Embryonic facial prominence (tissue), 1 donor: ENCODE results near the gene TIGIT.
"Not testable (repeated sequence)": the region's sequence is repeated elsewhere in the genome, so short reads cannot be mapped to it uniquely, and the experiment has no call there.

ENCODE experiments used
- DNase-seq: peaks from one replicate; pipeline ENCODE4 v3.0.0-alpha.2; 2016; ENCODE audit errors: extremely low spot score

TIGIT gene

DNA sequence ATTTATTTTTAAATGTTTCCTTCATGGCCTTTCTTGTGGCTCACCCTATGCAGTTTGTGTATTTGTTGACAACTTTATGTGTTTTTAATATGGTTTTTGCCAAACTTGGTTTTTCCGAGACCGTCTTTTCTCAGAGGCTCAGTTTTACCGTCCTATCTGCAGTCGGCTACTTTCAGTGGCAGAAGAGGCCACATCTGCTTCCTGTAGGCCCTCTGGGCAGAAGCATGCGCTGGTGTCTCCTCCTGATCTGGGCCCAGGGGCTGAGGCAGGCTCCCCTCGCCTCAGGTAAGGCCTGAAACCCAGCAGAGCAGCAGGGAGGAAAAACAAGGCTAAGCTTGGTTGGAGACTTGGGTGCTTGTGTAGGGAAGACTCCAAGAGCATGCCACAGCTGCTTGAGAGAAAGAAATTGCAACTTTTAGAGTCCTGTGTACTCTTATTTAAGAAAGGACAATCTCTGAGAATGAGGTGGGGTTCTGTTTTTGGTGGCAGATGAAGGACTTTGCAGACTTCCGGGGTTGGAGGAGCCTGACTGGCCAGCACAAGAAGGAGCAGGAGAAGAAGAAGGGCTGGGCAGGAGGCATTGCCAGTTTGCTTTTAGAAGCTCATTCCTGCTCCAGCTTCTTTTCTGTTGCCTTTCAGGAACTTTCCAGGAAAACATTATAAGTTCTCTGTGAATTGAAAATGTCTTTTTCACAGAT, at the start of gene TIGIT:
Gene TIGIT, plus strand, starts transcription at position 191 of the 698 bp plus-strand sequence. Its CDS starts 34 bp downstream, at position 225.
- no peak for DNase-seq

DNA sequence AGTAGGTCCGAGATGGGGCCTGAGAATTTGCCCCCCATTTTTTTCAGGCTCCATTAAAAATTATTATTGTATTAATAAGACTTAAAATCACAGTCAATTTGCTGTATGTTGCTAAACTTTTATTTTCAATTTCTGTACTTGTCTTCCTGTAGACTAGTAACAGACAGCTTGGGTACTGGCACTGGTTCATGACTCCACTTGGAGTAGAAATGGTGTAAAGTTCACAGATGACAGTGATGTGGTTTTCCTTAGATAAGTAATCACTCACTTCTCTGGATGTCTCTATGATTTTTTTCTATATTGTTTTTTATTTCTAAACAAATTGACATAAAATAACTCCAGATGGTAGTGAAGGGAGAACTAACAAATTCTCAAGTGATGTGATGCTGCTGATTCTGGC, 40.9 kb upstream of the TIGIT start:
- DNase-seq, result no peak

DNA sequence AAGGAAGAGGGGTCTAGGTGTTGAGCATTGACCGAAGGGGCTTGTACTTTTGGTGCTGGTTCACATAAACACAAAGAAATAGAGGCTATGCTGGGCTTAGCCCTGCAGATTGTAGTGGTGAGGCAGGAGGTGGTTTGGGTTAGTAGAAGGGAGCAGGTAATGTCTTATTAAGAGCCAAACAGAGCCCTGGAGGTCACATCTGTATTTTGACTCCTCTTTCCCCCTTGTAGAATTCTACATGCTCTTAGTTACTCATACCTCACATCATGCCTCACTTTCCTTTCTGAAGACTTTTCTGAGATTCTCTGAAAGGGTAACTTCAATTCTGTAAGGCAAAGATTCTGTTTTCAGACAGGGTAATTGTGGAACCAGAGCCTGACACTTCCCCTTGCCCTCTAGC, 40.3 kb upstream of the TIGIT start:
- DNase-seq, result no peak

DNA sequence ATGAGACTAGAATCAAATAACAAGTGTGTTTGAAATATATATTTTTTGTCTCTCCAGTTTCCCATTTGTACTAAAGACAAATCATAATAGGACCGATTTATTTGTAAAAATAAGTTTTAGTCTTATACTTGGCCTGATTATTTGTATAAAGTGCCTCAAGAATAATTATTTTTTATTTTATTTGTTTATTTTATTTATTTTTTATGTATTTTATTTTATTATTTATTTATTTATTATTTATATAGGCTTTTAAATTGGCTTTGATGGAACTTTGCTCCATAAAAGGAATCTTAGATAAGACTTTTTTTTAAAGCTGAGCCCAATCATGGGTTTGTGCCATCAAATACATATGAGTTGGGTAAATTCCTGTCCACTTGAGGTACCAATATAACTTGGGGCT, 34.3 kb upstream of the TIGIT start:
- no peak for DNase-seq

DNA sequence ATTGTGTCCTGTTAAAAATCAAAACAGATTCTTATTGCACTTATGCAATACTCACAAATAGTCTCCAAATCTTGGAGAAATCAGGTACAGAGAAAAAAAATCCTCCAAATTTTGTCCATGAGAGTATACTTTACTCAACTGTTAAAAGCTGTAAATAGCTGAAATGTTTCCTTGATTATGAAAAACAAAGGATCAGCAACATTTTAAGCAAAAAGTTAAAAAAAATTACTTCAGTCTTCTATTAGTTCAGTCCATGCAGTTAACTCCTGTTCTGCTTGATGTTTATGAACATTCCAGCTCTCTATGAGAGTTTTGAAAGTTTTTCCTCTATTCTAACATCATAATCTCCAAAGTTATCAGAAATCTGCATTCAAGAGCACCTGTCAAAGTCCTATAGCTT, 33.7 kb upstream of the TIGIT start:
- no peak for DNase-seq

DNA sequence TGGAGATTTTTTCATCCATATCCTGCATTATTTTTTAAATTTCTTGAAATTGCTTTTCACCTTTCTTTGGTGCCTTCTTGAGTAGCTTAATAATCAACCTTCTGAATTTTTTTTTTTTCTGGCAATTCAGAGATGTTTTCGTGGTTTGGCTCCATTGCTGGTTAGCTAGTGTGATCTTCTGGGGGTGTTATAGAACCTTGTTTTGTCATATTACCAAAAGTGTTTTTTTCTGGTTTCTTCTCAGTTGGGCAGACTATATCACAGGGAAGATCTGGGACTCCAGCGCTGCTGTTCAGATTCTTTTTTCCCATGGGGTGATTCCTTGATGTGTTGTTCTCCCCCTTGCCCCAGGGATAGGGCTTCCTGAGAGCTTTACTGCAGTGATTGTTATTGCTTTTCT, 23.8 kb upstream of the TIGIT start:
- DNase-seq, result no peak

DNA sequence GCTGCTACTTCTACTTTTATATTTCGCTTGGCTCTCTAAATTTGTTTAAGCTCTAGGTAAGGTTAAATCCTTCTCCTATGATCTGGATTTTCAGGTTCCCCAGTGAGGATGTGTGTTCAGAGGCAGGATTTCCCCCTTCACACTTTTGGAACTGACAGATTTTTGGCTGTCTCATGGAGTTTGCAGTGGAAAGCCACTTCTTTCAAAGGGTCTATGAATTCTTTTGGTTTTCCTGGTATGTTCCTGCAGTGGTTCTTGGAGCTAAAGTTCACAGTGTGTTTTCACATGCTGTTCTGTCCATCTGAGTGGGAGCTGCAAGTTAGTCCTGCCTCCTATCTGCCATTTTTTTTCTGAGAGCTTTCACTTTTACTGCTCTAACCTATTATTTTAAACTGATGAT, 21.6 kb upstream of the TIGIT start:
- no peak for DNase-seq

DNA sequence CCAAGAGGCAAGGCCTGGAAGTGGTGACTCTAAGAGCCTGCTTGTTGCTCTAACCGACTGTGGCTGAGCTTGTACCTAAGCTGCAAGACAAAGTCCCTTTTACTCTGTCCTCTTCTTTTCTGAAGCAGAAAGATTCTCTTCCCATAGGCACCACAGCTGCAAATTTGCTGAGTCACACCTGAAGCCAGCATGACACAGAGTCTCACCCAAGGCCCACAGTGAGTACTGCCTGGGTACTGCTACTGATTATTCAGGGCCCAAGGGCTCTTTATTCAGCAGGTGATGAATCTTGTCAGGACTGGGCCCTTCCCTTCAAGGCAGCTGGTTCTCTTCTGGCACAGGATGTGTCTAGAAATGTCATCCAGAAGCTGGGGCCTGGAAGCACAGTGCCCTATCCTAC, 18.9 kb upstream of the TIGIT start:
- no peak for DNase-seq

DNA sequence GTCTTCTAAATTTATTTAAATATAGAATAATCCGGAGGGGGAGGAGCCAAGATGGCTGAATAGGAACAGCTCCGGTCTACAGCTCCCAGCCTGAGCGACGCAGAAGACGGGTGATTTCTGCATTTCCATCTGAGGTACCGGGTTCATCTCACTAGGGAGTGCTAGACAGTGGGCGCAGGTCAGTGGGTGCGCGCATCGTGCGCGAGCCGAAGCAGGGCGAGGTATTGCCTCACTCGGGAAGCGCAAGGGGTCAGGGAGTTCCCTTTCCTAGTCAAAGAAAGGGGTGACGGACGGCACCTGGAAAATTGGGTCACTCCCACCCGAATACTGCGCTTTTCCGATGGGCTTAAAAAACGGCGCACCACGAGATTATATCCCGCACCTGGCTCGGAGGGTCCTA, 17.0 kb upstream of the TIGIT start:
- DNase-seq, result not testable (repeated sequence)

DNA sequence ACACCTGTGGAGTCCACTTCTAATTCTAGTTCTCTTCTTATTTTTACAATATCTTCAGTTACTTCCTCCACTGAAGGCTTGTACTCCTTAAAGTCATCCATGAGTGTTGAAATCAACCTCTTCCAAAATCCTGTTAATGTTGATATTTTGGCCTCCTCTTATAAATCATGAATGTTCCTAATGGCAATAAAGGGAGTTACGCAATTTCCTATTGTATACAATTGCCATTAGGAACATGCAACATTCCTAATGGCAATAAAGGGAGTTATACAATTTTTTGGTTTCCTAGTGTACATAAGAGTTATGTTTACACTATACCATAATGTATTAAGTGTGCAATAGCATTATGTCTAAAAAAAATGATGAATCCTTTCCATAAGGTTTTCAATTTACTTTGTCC, 9.2 kb upstream of the TIGIT start:
- DNase-seq, result no peak

DNA sequence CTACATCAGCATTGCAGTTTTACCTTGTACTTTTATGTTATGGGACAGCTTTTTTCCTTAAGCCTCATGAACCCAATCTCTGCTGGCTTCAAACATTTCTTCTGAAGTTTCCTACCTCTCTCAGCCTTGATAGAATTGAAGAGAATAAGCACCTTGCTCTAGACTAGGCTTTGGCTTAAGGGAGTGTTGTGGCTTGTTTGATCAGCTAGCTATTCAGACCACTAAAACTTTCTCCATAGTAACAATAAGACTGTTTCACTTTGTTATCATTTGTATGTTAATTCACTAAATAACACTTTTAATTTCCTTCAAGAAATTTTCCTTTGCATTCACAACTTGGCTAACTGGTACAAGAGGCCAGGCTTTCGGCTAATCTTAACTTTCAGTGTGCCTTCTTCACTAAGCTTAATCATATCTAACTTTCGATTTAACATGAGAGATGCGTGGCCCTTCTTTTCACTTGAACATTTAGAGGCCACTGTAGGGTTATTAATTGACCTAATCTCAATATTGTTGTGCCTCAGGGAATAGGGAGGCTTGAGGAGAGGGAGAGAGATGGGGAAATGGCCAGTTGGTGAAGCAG, 8.1 kb upstream of the TIGIT start:
- DNase-seq, result no peak

DNA sequence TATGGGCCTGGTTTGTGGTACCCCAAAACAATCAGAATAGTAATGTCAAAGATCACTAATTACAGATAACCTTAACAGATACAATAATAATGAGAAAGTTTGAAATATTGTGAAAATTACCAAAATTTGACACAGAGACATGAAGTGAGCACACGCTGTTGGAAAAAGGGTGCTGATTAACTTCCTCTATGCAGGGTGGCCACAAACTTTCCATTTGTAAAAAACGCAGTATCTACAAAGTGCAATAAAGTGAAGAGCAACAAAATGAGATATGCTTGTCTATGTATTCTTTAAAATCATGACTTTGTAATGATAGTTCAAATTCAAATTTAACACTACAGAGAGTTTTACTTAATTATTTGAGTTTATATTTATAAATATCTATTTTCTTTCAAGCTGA, 7.6 kb upstream of the TIGIT start:
- no peak for DNase-seq

DNA sequence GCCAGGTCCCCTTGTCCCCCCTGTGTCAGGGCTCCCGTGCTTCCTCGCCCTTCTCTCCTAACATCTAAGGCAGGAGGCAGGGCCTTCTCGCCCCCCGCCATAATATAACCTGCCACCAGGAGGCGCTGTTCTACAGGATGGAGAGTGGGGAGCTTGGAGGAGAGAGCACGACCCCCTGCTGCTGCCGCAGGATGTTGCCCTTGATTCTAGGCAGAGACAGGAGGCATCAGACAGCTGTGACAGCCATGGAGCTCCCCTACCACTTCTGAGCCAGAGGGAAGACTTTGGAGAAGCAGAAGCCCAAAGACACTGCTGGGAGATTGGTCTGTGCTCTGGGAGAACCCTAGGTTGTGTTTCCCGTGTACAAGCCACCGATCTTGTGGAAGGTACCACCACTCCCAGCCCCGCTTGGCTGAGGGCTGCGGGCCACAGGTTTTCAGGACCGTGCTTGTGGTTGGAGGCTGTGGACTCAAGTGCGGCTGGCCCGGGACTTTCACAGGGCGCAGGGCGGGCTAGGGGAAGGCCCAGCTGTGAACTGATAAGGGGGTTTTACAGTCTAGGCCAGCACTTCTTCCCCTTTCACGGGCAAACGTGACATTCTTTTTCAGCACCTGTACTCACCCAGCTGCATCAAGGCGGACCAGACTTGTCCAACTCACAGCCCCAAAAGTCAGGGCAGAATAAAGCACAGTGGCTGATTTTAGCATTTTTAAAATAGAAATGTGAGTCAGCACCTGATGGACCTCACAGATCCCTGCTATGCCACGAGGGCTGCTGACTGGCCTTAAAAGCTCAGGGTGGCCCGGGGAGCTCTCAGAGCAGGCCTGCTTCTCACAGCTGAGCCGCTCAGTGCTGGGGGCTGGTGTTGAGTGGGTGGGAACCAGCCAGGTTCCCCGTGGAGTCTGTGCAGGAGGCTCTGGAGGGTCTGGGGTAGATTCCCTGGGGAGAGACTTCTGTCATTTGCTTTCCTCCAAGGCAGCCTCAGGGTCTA, 2.6 kb upstream of the TIGIT start:
- DNase-seq, result no peak

DNA sequence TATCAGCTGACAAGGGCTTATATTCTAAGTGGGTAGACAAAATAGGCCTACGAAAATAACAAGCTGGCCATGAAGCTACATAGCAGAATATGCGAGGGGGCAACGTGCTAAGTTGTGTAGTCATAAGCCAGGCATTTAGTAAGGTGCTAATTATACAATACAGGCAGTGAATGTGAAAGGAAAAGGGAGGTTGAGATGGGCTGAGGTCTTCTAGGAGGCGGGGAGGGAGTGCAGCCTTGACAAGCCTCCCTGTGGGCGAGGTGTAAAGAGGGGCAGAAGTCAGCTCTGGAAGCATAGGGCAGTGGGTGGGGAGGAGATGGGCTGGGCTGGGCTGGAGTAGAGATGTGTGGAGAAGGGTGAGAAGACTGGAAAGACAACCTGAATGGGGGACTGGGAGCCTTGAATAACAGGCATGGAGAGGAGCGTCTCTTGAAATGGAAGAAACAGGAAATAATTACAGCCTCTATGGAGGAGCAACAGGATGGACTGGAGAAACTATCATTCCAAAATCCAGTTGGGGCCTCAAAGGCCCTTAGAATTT, 1.2 kb downstream of the TIGIT start:
- DNase-seq, result no peak

DNA sequence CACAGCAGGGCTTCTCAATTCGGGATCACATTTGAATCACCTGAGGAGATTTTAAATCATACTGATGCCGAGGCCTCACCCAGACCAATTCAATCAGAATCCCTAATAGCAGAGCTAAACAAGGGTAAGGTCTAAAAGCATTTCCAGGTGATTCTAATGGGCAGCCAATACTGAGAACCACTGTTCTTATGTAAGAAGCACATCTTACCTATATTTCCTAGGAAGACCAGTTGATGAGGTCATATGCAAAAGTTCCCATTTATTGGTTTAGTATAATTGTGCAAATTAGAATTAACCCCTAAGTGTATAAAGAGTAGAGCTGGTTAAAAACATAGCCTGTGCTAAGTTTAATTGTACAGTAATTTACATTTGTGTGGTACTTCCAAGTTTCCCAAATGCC, 2.1 kb downstream of the TIGIT start:
- no peak for DNase-seq

DNA sequence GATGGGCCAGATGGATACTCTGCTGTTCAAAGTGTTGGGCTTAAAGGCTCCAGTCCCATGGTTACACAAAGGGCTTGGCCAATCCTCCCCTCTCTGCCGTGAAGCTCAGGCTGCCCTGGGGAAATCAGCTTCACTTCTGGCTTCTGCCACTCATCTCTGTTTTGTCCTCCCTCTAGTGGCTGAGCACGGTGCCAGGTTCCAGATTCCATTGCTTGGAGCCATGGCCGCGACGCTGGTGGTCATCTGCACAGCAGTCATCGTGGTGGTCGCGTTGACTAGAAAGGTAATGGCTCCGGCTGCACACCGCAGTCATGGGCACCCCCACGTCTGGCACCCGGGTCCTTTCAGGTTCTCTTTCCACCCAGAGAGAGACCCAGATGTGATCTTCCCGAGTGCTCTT, 5.6 kb downstream of the TIGIT start:
- DNase-seq, result no peak

DNA sequence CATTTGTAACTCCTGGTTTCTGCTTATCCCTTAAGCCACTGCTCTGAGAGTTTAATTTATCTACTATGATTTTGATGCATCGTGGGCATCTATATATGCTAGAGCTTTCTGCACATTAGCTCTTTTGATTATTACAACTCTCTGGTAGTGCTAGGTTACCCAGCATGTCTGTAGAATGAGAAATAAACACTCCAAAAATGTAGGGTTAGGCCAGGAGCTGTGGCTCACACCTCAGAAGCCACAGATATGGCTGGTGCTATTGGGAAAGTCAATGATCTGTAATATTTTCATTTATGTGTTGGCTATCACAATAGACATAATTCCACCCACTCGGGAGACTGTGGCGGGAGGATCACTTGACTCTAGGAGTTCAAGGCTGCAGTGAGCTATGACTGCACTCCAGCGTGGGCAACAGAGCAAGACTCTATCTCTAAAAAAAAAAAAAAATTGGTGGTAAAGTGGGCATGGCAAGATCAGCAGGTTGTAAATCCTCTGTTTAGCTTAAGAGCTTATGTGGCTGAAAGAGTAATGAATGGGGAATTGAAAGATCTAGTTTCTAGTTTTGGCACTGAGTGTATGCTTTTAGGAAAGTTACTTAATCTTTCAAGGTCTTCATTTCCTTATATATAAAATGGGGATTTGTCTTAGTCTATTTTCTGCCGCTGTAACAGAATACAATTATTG, 6.3 kb downstream of the TIGIT start:
- no peak for DNase-seq

DNA sequence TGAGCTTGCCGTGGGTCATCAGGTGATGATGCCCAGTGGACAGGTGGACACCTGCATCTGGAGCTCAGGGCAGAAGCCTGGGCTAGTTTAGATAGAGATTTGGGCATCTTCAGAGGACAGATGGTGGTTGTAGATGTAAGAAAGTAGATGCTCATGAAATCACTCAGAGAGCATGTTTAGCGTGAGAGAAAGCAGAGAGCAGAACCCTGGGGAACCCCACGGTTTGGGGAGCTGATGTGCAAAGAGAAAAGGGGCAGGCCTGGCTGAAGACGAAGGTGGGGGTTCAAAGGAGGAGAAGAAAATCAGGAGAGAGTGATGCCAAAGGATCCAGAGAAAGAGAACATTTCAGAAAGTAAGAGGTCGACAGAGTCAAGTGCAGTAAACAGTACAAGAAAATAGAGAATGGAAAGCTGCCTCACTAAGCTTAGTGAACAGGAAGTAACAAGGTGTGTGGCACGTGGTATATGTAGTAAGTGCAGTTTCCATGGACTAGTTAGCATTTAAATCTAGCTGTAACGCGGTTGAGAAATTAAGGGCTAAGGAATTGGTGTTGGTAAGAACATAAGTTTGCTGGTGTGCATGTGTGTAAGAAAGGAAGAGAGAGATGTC, 13.5 kb downstream of the TIGIT start:
- DNase-seq, result no peak

DNA sequence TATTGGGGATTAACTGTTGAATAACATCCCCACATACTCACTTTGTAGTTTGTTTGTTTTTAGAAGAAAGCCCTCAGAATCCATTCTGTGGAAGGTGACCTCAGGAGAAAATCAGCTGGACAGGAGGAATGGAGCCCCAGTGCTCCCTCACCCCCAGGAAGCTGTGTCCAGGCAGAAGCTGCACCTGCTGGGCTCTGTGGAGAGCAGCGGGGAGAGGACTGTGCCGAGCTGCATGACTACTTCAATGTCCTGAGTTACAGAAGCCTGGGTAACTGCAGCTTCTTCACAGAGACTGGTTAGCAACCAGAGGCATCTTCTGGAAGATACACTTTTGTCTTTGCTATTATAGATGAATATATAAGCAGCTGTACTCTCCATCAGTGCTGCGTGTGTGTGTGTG, 14.0 kb downstream of the TIGIT start:
- DNase-seq, result no peak

DNA sequence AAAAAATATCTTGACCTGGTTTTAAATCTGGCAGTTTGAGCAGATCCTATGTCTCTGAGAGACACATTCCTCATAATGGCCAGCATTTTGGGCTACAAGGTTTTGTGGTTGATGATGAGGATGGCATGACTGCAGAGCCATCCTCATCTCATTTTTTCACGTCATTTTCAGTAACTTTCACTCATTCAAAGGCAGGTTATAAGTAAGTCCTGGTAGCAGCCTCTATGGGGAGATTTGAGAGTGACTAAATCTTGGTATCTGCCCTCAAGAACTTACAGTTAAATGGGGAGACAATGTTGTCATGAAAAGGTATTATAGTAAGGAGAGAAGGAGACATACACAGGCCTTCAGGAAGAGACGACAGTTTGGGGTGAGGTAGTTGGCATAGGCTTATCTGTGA, 14.5 kb downstream of the TIGIT start:
- DNase-seq, result no peak

DNA sequence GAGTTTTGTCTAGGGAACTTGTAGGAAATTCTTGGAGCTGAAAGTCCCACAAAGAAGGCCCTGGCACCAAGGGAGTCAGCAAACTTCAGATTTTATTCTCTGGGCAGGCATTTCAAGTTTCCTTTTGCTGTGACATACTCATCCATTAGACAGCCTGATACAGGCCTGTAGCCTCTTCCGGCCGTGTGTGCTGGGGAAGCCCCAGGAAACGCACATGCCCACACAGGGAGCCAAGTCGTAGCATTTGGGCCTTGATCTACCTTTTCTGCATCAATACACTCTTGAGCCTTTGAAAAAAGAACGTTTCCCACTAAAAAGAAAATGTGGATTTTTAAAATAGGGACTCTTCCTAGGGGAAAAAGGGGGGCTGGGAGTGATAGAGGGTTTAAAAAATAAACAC, 15.0 kb downstream of the TIGIT start:
- no peak for DNase-seq
